Raji (cell line): ENCODE data around the gene KLF16.
A peak's percentile ranks its signal among the peaks of the same experiment; 100 is the strongest.

Experiments
- POLR2A ChIP-seq: IDR thresholded peaks from 2 replicates; pipeline ENCODE4 v1.6.1; 2011; ENCODE audit warnings: low read depth, low read length, control low read depth; ENCODE audit not compliant: insufficient read depth

KLF16 gene

DNA sequence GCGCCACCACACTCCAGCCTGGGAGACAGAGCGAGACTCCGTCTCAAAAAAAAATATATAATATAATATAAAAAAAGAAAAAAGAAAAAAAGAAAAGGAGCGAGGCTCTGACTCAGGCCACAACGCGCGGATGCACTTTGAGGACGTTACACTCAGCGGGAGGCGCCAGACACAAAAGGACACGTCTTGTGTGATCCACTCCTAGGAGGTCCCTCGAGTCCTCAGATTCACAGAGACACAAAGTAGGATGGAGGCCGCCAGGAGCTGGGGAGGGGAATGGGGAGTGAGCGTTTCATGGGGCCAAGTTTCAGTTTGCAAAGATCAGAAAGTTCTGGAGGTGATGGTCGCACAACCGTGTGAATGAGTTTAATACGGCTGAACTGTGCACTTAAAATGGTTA, 30.4 kb upstream of the KLF16 start:
- no peak for TF ChIP-seq POLR2A

DNA sequence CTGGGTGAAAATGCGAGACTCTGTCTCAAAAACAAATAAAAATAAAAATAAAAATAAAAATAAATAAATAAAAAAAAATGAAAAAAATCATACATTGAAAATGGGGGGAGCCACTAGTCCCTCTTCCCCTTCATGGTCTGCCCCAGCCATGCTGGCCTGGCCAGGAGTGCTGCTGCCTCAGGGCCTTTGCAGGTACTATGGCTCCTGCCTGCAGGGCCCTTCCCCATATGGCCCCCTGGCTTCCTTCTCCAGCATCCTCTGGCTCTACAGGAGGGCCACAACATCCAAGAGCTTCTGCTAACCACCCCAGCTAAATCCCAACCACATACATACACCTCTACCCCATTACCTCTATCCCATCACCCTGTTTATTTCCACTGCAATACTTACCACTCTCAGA, 26.5 kb upstream of the KLF16 start:
- no peak for TF ChIP-seq POLR2A

DNA sequence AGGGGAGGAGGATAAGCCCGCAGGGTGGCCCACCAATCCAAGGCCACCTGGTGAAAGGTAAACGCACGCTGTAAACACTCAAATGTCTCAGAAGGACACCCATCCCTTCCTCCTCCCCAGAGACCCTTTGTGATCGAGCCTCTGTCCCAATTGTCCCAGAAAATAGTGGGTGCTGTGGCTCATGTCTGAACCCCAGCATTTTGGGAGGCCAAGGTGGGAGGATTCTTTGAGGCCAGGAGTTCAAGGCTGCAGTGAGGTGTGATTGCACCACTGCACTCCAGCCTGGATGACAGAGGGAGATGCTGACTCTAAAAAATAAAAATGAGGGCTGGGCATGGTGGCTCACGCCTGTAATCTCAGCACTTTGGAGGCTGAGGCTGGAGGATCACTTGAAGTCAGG, 25.0 kb upstream of the KLF16 start:
- TF ChIP-seq POLR2A: no peak

DNA sequence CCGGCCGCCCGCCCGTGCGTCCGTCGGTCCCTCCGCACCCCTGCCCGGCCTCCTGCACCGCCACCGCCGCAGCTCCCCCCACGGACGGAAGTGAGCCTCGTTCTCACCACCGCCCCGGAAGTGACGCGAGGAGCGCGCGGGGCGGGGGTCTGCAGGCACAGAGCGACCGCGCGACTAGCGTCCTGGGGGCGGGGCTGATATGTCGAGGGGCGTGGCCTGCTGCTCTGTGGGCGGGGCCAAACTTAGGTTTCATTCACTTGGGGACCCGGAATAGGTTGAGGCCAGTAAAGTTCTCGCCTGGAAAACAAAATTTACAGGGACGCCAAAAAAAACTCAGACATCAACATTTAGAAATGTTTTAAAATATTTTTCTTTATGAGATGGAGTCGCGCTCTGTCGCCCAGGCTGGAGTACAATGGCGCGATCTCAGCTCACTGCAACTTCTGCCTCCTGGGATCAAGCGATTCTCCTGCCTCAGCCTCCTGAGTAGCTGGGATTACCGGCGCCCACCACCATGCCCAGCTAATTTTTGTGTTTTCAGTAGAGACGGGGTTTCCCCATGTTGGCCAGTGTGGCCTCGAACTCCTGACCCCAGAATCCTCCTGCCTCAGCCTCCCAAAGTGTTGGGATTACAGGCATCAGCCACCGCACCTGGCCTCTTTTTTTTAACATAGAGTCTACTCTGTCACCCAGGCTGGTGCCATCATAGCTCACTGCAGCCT, 22.2 kb upstream of the KLF16 start, which contains the start of gene ABHD17A:
Gene ABHD17A (minus strand): TSS at position 99 of the 722 bp plus-strand sequence. CDS start 3,930 bp downstream, outside the sequence.
- TF ChIP-seq POLR2A: peak; percentile 72

DNA sequence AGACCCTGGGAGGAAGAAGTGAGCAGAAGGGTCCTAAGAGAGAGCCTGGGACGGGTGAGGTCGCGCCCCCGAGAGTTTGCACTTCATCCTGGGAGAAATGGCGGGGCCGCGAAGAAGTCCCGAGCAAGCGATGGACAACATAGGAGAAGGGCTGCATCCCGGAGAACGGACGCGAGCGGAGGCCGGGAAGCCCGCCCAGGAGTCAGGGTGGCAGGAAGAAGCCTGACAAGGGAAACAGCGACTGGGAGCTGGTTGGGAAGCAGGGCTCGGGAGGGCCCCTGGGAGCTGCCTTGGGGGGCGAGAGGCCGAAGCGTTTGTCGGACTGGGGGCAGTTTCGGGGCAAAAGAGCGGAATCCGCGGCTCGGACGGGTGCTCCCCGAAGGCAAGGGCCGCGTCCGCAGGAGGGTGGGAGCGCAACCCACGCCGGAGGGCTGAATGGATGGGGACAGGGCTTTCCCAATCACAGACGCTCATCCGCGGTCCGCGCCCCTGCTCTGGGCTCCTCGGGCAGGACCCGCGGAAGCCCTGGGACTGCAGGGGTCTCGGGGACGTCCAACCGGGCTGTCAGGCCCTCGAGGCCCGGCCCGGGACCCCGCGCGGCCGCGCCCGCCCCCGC, 21.4 kb upstream of the KLF16 start:
- no peak for TF ChIP-seq POLR2A

DNA sequence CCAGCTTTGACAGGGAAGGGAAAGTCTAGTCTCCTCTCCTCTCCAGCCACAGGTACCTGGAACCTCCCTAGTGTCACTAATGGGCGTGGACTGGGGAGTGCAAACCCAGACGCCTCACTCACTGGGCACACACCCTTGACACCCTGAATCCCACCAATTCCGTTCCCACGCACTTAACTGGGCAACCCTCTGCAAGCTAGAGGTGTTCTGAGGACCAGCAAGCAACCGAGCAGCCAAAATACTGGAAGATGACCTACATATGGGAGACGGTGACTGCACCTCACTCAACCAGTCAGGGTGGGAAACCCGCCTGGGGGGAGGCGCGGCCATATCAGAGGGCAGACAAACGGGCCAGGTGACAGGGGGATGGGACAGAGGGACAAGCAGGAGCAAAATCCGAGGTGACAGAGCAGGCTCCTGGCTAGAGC, 20.9 kb upstream of the KLF16 start:
- TF ChIP-seq POLR2A: no peak

DNA sequence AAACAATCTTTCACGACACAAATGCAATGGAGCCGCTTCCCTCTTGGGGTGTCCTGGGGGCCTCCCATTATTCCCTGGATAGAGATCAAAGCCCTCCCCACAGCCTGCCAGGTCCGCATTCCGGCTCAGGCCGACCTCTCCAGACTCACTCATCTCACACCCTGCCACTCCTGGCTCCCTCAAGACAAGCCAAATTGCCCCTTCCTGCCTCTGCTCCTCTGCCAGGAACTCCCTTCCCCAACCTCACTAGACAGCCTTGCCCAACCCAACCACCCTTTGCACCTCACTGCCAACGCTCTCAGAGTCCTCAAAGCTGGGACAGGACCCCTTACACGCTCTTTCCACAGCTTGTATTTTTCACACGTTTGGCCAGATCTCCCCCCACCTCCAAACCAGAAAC, 20.4 kb upstream of the KLF16 start:
- no peak for TF ChIP-seq POLR2A

DNA sequence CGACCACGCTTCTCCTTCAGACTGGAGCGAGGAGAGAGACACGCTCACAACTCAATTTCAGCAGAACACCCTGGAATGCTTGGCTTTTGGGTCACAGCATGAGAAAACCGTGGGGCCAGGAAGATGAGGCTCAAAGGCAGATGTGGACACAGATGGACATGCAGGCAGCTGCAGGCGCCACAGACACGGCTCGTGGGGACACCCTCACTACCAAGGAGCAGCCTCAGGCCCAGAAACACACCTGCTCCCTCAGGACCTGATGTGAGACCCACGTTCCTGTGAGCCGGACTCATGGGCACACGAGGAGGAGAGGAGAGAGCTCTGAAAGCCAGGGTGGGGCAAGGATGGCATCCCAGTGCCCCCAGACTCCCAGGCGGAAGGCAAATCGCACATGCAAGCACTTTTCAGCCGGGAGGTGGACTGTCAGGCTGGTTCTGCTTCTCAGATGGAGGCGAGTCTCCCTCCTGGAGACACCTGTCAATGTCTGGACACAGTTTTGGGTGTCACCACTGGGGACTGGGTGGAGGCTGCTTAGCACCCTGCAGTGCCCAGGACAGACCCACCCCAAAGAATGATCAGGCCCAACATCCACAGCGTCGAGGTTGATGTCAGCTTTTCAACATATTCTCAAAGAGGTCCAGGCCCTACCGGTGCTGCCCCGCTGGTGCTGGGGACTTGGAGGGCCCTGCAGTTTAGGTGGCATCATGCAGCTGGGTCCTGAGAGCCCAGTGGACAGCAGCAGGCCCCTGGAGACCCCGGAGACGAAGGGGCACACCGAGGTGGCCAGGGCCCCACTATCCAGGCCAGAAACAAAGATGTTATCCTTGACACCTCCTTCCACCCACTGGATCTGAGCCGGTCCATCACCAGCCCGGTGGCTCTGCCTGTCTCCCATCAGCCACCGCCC, 19.7 kb upstream of the KLF16 start:
- TF ChIP-seq POLR2A: no peak

DNA sequence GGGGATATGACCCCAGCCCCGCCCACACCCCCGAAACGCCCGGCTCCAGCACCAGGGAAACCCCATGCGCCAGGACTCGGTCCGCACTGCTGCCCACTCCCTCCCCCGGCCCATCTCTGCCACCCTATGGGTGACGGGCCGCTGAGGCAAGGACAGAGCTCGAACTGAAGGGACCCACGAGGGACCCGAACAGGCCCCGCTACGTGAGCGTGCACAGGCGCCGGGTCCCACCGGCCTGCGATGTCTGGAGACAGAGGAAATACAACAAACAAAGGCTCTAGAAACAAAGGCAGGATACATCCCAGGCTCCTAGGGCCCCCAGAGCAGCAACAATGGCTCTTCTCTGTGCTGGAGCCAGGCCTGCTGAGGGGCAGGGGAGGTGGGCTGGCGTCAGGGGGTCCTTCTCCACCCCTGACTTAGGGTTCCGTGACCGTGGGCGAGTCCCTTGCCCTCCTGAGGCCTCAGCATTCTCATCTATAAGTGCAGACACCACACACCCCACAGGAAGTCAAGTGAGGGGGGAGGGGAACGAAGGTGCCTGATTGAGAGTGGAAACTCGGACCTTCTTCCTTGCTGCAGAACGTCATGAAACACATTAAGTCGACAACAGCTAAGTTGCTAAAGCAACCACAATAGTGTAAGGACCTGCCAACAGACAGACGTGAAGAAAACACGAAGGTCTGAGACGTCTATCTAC, 18.9 kb upstream of the KLF16 start:
- no peak for TF ChIP-seq POLR2A

DNA sequence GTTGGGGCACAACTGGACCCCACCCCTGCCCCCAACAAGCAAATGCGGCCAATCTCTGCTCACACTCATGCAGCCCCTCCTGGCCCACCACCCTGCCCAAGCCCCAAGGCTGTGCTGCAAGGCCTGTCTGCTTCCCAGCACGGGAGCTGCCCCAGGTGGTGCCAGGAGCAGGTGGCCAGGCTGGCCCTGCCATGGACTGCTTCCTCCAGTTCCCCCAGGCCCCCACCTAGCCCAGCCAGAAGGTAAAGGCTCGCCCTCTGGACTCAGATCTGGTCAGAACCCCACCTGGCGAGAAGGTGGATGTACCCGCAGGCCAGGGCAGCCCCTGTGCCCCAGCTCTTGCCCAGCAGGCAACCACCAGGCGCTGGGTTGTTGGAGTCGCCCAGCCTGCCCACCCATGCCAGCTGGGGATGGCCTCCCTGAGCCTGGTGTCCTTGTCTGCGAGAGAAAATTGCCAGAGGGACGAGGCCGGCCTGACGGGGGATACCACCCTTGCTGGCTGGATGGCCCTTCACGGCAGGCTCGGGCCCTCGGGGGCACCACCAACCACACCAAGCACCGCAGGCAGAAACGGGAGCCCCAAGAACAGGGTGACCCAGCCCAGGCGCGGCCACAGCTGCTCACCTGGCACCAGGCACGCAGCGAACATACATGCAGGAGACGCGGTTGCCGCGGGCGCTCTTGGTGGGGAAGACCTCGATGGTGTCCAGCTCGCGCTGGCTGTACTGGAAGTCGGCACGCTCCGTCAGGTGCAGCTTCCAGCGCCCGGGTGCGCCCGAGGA, 17.4 kb upstream of the KLF16 start:
- TF ChIP-seq POLR2A: no peak

DNA sequence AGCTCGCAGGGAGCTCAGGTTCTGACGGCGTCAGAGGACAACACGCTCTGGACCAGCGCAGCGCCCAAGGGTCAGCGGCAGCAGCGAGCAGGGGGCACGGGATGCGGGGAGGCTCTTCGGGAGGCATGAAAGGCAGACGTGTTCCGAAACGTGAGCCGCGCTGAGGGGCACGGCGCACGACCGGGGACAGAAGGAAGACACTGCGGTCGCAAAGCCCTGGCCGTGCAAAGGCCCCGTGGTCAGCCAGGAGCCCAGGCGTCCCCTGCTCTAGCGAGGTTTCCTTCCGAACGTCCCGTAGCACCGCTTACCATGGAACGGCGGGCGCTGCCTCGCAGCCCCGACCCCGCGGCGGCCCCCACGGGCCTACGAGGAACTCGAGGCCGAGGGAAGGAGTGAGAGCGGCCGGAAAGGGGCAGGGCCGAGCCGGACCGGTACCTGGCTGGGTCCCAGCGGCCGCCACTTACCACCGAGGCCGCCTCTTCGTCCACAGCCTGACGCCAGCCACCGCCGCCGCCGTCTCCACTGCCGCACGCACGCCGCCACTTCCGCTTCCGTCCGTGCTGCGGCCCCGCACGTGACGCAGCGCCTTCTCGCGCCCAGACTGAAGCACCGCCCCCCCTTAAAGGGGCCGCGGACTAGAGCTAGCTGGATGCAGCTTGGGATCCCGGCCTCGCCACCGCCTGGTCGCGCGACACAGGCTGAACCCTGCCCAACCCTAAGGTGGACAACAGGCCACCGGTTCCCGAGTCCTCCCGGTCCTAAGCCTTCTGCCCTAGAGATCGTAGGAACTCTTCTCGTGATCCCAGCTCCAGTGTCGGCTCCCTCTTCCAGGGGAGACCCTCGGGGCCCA, 12.5 kb upstream of the KLF16 start:
- peak; percentile 95 for TF ChIP-seq POLR2A

DNA sequence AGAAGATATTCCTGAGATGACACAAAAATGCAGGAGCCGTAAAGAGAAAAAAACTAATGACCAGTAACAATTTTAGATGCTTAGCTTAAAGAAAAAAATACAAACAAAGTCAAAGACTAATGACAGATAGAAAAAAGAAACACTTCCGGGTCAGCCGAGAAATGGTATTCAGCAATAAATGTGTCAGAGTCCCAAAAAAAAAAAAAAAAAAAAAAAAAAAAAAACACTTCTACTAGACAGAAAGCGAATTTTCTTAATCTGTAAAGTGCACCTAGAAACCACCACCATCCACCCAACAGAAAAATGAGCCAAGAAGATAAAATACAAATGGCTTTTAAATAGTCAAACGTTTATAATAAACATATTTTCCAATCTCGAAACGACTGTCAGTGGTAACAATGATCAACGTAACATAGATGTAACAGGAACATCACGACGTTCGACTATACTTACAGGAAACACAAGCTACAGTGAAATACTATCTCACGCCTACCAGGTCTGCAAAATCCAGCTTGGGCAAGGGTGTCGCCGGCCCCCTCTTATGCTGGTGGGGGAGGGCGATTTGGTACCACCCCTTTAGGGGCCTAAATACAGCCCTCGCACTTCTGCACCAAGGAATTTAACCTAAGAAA, 11.3 kb upstream of the KLF16 start:
- TF ChIP-seq POLR2A: no peak
